Activated CD4-positive, alpha-beta T cell treated with anti-CD3 and anti-CD28 coated beads for 4 hours (primary cell): ENCODE measurements around the gene PPME1.

Source experiments
- DNase-seq, 2 donors: peaks; one replicate each; pipeline ENCODE4 v3.0.0-alpha.2; 2020

PPME1 gene

DNA sequence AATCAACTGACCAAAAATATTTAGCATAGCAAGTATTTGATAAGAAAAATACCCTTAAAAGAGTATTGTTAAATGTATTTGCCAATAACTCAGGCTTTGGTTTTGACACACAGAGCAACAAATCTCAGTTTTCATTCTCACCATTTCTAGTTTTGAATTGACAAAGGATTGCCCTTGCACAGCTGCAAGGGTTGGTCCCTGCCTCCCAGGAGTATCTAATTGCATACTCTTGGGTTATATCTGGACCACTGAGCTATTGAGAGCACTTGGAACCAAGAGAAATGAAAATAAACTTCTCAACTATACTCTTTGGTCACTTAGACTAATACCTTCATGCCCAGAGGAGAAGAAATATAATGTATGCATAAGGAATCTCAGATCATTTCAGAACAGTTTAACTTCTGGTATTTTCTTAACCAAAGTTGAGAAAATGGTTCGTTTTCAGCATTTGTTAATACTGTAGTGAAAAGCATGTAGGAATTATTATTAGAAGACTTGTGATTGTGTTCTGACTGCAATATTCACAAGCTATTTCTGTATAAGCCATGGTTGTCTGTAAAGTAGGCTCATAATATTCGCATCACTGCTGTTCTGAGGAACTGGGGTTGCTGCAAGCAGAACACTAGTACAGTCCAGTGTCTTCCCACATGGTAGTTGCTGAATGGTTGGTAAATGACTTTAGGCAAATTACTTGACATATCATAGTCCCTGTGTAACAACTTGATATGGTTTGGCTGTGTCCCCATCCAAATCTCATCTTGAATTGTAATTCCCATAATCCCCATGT, 8.2 kb upstream of the PPME1 start:
- DNase-seq, result no peak

DNA sequence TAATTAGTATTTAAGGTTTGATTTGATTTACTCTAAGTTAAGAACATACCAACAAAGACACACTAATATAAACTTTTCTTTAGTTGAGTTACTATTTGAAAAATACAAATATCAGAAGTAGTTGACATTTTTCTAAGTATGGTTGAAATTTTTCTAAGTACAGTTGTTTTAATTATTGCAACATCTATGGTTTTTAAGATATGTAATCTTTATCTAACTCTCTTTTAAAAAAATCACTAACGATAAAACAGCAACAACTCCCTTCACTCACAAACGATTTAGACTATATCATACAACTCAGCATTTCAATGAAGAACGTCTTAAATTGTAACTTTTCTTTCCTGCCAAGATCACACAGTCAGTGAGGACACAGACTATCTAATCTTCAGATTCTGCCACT, 2.3 kb upstream of the PPME1 start:
- DNase-seq, result no peak

DNA sequence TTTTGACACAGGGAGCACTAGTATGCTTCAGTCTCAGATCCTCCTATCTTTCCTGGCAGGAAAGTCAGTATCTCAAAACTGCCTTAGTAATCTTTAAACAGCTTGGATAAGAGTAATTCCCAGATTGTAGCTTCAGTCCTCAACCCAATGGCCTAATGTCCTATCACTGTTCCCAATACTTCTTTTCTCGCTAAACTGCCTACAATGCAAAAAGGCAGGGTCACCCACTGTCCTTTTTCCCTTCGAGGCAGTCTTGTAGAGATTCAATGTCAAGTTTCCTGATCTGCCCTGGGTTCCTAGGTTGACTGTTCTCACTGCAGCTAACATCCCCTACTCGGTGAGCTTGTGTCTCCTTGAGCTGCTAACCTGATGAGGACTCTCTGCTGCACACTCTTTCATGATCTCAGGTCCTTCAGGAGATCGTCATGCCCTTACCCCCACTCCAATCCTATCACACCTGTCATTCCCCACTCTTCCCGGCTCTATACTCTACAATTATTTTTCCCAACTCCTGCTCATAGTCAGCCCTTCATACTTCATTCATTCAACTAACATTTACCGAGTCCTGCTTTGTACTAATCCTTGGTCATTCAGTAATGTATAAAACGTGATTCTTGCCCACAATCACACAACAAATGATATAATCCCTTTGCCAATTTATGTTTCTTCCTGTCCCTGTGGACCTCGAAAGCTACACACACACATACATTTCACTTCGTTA, 1.2 kb upstream of the PPME1 start:
- DNase-seq, result no peak

DNA sequence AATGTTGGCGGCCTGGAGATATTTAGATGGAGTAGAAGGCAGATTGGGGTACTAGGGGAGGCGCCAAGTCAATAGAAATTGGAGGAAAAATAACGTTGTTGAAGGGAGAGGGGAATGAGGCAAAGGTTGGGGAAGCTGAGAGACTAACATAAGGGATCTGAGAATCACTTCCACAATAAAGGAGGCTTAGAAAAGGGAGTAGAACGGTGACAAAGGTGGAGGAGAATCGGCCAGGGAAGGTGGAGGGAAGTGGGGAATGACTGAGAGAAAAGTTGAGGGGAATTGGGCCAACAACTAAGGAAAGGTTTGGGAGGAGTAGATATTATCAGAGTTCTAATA, 510 bp downstream of the PPME1 start:
- DNase-seq, result no peak

DNA sequence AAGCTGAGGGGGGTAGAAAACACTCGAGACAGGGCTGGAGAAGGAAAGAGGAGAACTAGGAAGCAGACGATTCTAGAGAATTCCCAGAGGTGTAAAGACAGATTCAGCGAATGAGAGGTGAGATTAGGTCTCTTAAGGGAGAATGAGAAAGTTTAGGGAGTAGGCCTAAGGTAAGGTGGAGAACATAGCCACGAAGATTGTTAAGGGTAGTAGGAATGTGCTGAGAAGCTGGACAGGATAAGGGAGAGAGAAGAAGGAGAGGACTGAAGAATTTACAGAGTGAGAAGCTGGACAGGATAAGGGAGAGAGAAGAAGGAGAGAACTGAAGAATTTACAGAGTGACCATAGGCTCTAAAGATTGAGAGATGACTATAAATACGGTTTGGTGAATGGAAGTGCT, 908 bp downstream of the PPME1 start:
- DNase-seq, result no peak

DNA sequence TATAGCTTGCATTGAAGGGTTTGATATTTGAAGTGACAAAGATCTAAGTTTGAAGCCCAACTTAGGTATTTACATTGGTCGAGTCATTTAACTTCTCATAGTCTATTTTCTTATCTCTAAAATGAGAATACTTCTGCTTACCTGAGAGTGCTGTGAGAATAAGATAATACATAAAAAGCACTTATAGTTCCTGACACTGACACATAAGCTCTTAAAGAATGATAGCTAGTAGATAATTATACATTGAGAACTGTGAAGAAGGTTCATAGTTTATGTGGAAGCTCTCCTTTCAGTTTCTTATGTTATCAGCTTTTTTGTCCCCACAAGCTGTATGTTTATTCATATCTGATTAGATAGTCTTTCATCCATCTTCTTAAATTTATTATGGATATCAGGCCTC, 4.8 kb downstream of the PPME1 start:
- DNase-seq, result no peak

DNA sequence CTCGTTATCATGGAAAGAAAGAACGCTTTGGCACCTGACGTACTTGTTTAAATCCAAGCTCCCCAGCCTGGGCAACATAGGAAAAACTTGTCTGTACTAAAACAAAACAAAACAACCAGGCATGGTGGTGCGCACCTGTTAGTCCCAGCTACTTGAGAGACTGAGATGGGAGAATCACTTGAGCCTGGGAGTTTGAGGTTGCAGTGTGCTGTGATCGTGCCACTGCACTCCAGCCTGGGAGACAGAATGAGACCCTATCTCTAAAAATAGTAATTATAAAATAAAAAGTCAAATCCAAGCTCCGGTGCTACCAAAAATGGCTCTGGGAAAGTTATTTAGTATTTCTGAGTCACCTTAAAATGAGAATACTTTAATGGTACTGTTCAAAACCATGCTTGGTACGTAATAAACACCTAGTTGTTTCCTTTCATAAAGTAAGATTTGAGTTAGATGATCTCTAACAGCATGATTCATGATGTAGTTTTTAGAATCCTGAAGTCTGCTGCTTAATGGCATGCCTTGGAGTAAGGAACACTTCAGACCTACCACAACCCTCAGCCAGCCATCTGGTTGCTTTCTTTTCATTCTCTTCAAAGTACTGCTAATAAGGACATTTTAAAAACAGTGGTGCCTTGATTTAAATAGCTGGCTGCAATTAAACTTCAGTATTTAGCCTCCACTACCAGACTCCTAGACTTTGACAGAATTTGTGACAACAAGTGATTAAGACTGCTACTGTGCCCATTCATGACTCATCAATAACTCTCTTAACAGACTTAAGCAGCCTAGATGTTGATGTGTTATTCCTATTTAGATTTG, 8.4 kb downstream of the PPME1 start:
- DNase-seq, result no peak

DNA sequence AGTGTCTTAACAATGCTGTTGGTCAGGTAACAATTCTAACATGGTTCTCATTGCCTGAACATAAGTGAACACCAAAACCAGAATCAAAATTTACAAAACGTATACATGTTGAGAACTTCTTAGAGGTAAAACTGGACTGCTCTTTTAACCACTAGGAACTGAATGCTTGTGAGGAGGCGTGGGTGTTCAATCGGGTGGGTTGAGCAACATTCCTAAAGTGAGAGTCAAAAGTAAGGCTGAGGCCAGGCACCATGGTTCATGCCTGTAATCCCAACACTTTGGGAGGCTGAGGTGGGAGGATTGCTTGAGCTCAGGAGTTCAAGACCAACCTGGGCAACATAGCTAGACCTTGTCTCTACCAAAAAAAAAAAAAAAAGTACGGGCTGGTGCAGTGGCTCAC, 11.5 kb downstream of the PPME1 start:
- DNase-seq, result no peak

DNA sequence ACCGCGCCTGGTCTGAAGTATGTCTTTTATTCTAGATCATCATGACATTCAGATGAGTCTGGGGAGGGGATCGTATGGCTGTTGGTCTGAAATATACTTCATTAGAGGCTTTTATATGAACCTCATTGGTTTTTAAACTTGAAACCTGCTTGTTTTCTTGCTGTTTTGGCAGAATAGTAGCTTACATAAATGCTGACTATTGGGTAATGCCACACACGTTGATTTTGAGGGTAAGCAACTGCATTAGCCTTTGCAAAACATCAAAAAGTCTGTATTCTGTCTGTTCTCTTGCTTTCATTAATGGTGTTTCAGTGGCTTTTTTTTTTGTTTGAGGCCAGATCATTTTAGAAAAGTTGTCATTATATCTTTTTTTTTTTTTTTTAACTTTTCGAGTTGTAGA, 14.2 kb downstream of the PPME1 start:
- DNase-seq, result no peak

DNA sequence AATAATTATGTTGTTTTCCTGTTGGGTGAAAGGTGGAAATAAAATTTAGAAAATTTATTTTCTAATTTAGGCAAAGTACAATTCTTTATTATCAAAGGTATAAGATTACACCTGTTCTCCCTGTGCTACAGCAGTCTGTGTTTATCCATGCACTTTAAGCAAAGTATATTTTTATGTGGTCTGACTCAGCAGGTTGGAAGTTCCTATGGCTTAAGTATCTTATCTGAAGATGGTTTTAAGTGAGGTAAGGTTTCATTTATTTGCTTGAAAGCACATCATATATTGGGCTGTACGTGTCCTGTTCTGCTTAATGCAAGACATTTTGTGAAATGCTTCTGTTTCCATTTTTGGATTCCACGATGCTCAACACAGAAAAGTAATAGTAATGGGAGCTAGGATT, 14.6 kb downstream of the PPME1 start:
- no peak for DNase-seq

DNA sequence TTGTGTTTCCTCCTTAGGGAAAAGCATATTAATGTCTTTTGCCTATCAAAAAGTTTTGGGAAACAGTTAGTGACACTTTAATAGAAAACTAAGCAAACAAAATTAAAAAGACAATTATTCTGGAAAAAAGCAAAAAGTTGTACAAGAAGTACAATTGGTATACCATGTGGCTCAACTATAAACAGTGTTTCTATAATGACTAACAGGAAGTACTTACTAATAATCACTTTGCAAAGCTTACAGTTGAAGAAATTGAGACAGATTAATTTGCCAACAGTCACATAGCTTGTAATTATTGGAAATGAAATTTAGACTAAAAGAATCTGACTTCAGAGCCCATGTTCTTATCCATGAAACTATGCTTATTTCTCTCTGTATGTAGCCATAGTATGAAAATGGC, 24.7 kb downstream of the PPME1 start:
- DNase-seq, result no peak

DNA sequence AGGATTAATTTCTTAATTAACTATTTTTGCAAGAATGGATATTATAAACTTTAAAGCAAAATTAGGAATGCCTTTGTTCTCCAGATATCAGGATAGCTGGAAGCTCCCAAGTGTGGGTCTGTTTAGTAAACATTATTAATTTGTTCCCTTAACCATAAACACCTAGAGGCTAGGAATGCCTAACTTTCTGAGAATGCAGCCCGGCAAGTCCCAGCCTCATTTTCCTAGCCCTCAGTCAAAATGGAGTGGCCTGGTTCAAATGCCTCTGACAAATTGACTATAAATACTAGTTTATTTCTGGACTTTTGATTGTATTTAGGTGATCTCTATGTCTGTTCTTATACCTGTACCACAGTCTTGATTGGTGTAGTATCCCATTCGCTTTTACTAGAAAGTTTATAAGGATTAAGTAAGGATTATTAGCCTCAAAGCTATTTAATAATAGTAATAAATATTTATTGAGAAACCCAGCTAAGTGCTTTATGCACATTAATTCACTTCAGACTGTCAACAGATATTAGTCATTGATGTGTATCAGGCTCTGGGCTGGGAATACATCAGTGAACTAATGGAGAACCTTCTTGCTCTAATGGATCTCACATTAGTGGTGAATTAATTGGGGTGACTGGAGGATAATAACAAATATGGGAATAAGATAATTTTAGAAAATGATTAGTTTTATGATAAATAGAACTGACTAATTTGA, 25.8 kb downstream of the PPME1 start:
- no peak for DNase-seq

DNA sequence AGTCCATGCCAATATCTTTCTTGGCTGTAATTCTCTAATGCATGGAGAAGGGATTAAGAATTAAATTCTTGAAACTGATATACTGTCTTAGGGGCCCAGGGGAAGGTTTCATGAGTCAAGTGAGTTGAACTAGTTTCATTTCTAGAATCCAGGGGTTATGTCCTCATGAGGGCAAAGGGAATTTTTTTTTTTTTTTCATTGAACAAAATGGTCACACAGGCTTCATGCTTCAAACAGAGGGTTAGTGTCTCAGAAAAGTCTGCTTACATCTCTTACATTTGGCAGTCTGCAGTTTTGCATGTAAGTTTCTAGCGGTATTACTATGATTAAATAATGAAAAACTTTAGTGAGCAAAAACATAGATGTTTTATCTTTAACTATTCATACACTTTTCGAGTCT, 32.9 kb downstream of the PPME1 start:
- DNase-seq, result no peak

DNA sequence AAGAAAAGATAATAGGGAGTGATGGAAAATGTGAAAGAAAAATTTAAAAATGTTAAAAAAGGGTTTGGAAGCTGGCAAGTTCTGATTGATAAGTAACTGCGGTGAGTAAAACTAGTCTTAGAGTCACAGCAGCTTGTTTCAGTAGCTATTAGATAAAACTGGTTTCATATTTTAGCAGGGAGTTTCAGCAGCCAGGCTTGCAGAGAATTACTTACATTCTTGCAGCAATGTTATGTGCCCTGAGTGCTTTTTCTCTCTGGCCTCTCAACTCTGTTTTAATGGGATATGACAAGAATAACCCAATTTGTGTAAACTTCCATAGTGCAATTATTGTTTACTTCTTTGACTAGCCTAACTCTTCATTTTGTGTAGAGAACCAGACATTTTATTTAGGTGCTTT, 33.6 kb downstream of the PPME1 start:
- DNase-seq, result no peak

DNA sequence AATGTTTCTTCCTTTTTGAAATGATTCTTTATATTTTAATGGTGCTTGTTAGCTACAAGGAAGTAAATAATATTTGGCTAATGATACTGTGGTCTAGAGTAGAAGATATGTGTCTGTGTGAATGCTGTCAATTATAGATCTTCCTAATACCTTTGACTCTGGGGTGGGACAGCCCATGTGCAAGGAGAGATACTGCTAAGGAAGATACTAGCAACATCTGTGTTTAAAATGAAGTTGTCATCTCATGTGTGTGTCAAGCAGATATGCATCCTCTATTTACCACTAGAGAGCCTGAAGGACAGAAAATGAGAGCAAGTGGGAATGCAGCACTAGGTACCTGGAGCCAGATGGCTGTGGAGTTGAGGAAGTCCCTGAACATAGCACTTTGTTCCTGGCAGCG, 34.1 kb downstream of the PPME1 start:
- no peak for DNase-seq

DNA sequence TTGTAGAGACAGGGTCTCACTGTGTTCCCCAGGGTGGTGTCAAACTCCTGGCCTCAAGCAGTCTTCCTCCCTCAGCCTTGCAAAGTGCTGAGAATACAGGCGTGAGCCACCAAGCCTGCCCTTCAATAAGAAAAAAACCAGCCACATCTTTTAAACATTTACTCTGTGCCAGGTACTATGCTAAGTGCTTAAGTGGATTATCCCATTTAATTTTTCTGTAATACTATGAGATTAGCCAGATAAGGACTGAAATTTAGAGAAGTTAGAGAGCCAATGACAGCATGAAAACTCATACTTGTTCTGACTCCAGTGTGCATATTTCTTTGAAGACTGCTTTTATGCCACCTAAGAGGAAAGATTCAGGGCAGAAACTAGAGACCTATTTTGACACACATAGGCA, 35.7 kb downstream of the PPME1 start:
- no peak for DNase-seq

DNA sequence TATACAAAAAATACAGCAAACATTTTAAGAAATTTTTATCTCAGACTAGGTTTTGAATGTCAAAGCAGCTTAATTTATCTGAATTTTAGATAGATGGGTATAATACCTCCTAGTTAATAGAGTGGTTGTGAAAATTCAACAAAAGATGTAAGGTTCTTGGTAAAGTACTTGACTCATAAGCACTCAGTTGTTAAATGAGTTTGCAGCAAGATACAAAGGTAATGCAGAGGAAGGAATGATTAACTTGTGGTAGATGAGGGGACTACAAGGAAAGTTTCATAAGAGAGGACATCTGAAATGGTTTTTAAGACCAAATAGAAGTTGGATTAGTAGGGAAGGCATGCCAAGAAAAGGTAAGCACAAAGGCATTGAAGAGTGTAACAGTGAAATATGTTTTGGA, 37.4 kb downstream of the PPME1 start:
- no peak for DNase-seq

DNA sequence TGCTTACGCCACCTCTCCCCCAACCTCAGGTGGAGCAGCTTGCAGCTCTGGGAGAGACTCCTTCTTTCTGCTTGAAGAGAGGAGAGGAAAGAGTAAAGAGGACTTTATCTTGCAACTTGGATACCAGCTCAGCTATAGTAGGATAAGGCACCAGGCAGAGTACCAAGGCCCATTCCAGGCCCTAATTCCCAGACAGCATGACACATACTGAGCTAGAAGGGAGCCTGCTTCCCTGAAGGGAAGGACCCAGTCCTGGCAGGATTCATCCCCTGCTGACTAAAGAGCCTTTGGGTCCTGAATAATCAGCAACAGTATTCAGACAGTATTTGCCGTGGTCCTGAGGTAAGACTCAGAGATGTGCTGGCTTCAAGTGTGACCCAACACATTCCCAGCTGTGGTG, 41.4 kb downstream of the PPME1 start:
- no peak for DNase-seq

DNA sequence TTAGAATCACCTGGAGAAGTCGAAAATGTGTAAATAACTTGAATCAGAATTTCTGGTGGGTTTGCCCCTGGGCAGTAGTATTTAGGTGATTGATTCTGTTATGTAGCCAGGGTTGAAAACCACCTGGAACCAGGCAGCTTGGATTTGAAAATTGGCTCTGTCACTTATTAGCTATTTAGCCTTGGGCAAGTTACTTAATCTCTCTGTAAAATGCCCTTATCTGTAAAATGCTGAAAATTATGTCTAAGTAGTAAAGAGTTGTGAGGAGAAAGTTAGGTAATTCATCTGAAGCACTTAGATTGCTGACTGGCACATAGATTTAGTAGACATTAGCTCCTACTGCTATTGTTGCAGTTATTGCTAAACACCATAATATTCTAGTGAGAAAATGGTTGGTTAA, 49.3 kb downstream of the PPME1 start:
- DNase-seq, result no peak

DNA sequence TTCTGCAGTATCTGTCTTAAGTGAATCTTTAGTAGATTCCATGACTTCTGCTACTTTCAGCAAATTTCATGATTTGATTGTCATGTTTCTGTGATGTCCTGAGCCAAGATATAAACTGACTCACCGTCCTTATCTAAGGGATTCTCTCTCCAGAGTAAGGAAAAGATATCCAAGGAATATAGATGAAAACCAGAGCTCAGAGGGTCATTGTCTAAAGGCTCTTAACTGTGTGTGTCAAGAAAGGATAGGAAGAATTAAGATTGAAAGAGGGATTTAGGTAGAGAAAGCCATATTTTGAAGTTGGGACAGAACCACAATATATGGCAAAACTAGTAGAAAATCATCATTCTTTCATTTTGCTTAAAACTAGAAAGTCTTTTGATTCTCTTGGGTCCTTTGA, 50.7 kb downstream of the PPME1 start:
- DNase-seq, result no peak

DNA sequence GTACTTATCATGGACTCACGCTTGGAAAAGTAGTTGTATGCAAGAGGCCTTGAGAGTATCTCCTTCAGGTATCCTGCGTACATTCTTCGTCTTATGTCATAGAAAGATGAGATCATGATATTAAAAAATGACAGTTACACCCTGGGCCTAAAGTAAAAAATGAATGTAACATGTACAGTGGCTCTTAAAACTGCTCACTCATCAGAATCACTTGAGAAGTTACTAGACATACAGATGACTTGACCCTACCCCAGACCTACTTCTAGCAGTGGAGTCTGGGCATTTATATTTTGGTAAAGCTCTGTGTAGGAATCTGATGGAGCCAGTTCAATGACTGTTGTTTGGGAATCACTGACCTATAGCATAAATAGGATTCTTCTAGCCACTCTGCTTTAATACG, 54.5 kb downstream of the PPME1 start:
- no peak for DNase-seq

DNA sequence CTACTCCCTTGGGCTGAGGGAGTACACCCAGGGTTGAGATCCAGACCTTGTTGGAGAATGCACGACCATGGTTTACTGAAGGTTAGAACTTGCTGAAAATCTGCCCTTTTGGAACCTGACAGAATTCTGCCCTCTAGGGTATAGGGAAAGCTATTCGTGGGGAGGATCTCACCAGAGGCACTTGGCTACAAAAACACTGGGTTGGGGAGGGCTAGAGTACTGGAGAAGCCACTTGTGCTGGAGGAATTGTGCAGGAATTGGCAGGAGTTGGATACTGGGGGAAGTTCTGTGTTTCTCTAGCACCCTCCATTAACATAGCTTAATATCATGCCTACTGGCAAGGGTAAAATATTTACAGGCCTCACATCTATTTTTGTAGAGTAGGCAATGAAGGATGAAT, 55.8 kb downstream of the PPME1 start:
- no peak for DNase-seq

DNA sequence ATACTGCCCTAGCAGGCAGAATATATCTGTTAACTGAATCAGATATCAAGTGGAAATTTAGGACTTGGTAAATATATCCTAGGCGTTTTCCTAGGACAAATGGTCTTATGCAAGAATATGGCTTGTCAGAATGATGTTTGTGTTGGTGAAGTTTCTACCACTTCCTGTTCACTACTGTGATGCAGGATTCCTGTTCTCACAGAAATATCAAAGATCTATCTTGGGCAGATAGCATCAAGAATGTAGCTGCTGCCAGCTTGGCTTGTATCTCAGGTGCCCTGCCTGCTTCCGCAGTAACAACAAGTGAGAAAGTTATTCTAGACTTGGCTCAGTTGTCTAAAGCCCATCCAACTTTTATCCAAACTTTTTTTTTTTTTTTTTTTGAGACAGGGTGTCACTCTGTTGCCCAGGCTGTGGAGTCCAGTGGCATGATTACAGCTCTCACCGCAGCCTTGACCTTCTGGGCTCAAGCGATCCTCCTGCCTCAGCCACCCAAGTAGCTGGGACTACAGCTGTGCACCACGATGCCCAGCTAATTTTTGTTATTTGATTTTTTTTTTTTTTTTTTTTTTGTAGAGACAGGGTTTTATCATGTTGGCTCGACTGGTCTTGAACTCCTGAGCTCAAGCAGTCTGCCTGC, 61.3 kb downstream of the PPME1 start:
- DNase-seq, result peak in 1 of 2 donors; percentile 5
